Left renal pelvis (tissue), 4 donors: ENCODE results near the gene NIN. TPM values are rescaled to one million over a fixed set of nuclear protein-coding genes. Genes with fewer than 3 reads are reported as not detected.

Experiments used
- DNase-seq, 4 donors: peaks; one replicate each; pipeline ENCODE4 v3.0.0-alpha.2; 2013; ENCODE audit warnings: low read depth in 4 of 4, low spot score in 3 of 4
- polyA plus RNA-seq, 4 donors: library from polyadenylated mRNA; unstranded; fragments of 120-200 nt; gene quantifications; one replicate each; pipeline ENCODE4 v1.2.1, GENCODE V29; 2013; ENCODE audit not compliant: insufficient read length in 4 of 4

Gene NIN, protein sequence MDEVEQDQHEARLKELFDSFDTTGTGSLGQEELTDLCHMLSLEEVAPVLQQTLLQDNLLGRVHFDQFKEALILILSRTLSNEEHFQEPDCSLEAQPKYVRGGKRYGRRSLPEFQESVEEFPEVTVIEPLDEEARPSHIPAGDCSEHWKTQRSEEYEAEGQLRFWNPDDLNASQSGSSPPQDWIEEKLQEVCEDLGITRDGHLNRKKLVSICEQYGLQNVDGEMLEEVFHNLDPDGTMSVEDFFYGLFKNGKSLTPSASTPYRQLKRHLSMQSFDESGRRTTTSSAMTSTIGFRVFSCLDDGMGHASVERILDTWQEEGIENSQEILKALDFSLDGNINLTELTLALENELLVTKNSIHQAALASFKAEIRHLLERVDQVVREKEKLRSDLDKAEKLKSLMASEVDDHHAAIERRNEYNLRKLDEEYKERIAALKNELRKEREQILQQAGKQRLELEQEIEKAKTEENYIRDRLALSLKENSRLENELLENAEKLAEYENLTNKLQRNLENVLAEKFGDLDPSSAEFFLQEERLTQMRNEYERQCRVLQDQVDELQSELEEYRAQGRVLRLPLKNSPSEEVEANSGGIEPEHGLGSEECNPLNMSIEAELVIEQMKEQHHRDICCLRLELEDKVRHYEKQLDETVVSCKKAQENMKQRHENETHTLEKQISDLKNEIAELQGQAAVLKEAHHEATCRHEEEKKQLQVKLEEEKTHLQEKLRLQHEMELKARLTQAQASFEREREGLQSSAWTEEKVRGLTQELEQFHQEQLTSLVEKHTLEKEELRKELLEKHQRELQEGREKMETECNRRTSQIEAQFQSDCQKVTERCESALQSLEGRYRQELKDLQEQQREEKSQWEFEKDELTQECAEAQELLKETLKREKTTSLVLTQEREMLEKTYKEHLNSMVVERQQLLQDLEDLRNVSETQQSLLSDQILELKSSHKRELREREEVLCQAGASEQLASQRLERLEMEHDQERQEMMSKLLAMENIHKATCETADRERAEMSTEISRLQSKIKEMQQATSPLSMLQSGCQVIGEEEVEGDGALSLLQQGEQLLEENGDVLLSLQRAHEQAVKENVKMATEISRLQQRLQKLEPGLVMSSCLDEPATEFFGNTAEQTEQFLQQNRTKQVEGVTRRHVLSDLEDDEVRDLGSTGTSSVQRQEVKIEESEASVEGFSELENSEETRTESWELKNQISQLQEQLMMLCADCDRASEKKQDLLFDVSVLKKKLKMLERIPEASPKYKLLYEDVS (N-terminal part only)
- 10 to 100 TPM; 21.5 to 35.8 (median 34.1) TPM for polyA plus RNA-seq

DNA sequence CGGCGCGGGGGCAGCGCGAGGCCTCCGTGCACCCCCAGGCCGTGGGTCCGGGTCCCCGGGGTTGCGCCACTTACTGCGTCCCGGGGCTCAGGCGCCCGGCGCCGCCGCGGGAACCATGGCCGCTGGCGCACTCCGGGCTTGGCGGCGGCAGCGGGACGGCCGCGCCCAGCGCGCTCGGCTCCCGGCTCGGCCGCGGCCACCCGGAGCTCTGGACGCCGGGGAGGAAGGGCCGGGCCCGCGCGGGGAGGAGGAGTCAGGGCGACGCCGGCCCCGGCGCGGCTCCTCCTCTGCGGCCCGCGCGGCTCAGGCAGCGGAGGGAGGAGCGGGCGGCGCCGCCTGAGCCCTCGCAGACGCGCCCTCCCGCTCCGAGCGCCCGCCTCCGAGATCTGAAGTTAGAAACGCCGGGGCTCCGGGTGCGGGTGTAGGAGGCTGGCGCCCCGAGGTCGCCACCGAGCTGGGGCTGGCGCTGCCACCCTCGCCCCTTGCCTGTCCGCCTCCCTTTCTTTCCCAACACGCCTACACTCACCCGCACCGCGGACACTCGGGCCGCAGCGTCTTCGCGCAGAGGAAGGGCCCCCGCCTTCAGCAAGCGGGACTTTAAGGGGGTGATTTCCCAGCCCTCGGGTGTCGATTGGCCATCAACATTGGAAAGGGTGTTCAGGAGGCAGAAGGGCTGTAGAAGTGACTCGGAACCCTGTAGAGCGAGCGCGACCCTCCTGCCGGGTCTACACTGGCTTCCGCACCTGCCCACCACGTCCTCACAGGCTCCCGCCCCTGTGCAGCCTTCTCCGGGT is at the start of gene NIN:
TSS of gene NIN (minus strand) at position 231 of the 794 bp plus-strand sequence. CDS start 9,106 bp downstream, outside the sequence.
- DNase-seq, result peak; percentile 38 to 72 (median 65)

DNA sequence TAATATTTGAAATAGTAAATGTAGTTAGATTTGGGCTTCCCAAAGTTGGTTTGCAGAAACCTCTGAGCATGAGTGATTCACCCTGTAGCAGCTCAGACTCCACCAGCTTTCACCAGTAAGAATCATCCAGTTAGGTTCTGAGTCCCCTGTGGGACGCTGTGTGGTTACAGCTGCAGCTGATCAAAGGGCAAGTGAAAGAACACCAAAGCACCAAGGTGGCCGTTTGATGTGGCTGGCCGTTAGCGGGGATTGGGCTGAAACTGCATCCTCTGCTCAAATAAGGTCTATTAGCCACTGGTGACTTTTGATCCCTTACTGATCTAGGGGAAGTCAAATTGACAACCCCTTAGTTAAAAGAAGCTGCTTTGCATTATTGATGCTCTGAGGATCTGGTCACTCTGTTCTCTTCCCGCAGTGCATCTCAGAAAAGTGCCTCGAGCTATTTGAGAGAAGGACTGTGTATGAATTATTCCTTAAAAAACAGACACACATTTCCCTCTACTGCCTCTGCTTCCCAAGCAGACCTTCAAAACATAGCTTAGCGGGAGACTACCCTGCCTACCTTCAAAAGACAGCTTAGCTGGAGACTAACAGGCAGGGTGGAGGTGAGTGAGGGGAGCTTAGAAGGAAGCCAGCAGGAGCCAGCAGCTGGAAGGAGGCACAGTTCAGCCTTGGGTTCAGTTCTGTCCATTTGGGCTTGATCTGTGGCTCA is 44.6 kb upstream of the NIN start:
- no peak for DNase-seq

DNA sequence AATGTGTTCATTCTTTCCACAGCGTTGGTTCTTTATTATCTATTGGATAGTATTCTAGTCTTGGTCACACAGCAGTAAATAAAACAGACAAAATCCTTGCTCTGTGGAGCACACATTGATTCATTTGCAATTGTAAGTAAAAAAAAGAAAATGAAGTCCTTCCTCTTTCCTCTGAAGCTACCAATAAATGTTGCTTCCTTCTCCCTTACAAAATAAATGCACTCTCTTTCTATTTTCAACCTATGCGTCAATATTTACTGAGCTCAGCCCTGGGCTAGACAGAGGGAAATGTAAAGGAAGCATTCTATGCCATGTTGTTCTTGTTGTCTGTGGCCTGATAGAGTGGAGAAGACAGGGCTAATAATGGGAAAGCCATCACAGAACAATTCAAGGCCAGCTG is 43.8 kb upstream of the NIN start:
- DNase-seq, result no peak

DNA sequence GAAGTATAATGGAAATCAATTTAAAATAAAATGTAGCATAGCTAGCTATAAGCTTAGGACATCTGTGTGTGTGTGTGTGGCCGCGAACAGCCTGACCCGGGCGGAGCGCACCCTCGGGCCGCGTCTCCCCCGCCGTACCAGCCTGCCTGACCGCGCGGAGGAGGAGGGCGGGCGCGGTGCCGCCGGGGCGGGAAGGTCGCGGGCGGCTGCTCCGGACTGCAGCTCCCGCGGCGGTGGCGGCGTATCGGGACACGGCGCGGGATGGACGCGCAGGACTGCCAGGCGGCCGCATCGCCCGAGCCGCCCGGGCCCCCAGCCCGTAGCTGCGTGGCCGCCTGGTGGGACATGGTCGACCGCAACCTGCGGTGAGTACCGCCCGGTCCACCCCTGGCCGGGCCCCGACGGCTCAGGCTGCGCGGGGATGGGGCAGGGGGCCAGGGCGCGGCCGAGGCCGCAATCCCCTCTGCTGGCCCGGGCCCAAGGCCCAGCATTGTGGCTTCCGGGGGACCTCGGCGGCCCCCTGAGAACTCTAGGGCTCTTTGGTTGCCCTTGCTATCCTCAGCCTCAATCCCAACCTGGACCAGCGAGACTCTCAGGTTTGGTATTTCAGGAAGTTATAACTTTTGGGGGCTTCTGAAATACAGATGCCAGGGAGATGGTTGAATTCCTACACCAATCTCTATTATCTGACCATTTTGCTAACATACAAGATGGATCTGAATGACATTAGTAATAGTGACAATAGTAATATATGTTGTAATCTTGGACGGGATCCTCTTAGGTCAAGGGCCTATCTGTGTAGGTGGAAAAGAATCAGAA is 41.2 kb upstream of the NIN start, which contains the start of gene ABHD12B:
TSS of gene ABHD12B (plus strand) at position 140 of the 819 bp plus-strand sequence. CDS start at position 262, 122 bp downstream.
- peak in 1 of 4 donors; percentile 3 for DNase-seq

DNA sequence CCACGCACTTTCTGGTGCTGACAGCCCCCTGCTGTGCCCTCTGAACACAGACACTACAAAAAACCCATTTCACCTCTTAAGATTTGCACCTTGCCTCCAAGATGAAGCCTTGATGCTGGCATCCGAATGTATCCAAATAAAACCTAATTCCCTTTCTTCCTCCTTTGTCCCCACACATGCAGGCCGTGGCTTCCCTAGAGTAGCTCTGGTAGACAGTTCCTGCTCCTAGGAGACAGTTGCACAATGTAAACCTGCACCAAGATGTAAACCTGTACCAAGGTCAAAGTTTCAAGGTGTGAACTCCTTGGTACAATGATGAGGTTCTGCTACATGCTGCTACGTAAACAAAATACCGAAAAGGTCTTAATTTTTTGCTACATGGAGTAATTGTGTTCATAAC is 40.3 kb upstream of the NIN start:
- no peak for DNase-seq

DNA sequence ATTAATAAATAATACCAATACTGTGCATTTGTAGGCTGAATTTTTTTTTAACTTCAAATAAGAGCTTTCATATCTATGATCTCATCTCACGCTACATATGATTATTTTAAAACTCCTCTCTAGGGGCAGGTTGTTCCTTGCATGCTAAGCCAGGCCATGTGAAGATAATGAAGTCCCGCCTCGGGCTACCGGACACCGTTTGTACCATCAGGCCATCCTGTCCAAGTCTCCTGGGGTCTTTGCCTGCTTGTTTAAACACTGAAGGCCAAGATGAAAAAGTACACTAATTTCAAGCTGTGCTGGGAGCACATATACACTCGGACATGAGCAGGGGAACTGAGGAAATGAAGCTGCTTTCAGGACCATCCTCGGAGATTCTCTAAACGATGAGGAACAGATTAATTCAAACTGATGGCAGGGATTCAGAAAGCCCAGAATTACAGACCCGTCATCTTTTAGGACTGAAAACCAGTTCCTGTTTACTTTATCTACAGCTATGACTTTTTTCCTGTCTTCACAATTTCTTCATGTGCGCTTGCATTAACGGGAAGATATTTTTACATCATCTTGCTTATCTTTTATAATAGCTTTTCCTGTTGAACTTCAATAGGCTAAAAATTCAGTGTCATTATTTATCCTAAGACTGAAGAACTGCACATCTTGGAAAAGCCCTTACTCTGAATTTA is 34.6 kb upstream of the NIN start:
- DNase-seq, result no peak

DNA sequence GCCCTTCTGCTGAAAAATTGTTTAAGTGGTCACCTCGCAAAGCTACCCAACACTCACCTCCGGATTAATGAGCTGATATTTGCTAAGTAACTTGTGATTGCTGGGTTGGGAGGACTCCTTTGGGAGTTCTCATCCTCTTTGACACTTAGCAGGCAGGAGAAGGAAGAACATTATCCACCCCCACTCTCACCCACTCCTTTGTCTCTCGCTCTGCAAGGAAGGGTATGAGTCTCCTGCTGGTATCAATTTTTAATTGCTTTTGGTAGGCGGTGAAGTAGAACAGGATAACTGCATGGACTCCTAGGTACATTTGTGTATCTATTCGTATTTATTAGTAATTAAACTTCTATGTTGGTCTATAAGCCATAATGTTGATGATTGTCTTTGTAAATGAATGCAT is 34.0 kb upstream of the NIN start:
- no peak for DNase-seq

DNA sequence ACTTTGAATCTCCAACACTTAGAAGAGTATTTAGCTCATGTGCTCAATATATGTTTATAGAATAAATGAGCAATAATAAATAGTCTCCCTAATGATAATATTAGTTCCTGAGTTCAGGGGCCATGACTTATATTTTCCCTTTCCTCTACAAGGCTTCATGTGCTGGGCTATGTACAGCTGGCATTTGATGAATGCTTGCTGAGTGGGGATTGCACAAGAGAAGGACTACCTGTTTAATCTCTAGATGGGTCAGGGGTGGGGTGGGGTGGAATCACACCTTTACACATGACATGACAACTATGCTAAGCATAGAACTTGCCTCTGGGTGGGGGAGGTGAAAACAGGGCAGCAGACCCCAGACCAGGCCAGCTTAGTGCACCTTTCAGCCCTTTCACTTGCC is 33.3 kb upstream of the NIN start:
- DNase-seq, result no peak

DNA sequence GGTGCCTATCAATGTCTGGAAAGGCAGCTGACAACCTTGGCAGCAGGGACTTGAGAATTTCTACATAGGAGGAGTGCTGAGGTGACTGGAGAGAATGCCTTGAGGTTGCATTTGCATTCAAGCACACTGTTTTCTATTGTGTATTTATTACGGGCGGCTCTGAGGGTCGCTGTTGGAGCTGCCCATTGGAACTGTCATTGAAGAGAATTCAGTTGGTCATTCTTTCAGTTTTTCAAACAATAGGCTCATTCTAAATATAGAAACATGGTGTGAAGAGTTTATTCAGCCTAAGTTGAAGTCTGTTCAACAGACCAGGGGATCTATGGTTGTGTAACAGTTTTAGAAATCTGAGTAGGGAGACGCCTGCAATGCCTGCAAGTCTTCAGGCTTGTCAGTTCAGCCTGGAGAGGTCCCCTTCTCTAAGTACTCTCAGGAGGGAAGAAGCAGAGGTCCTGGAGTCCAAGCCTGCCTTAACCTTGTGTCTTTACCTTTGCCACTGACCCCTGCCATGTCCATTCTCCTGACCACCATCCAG is 31.1 kb upstream of the NIN start:
- DNase-seq, result no peak

DNA sequence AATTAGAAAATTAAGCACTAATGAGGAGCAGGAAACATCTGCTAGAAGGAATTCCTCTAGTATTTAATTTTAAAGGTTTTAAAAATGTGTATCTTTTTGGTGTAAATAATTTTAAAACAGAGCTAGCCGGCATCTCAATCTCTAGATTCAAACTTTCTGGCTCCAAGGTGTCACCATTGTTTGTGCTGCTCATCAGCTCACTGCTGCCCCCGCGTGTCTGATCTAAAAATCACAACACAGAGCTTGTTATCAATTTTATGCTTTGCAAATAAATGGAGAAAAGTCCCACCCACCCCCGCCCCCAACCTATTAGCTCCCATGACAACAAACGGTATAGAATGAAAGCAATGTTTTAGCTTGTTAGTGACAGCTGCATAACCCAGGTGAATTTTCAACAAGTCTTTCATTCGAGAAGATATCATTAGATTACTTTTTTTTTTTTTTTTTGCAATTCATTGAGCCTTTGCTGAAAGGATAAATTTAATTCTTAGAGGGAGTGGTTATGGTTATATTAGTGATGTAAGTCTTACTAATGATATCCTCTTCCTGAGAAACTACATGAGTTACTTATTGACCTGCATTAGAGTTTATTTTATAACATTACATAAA is 29.6 kb upstream of the NIN start:
- peak; percentile 50 to 75 (median 61) for DNase-seq

DNA sequence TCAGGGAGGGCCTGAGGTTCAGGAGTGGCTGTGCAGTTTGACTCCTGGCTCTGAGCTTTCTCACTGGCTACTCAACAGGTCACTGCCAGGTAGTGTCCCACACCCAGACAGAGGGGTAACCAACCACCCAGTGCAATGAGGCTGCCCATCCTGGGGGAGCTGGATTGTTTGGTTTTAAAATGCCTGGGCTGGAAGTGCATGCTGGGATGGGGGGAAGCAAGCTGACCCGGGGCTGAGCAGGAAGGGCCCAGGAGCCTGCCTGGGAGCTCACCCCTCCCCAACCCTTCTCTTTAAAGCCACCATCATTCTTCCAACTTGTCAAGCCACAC is 28.3 kb upstream of the NIN start:
- peak in 1 of 4 donors; percentile 5 for DNase-seq

DNA sequence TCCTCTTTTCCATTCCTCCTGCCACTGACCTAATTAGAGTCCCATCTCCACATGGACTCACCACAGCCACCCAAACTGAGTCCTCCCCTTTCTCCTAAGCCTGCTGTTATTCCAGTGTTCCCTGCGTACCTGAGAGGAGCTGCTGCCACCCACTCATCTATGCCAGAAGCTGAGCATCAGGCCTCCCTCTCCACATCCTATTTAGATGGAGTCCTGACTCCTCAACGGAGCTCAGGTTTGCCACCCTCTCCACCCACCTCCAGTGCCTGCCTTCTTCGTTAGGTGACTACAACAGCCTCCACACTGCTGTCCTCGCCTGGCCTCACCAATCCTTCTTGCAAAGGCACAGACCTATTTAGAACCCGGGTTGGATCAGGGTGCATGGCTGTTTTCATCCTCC is 25.7 kb upstream of the NIN start:
- no peak for DNase-seq

DNA sequence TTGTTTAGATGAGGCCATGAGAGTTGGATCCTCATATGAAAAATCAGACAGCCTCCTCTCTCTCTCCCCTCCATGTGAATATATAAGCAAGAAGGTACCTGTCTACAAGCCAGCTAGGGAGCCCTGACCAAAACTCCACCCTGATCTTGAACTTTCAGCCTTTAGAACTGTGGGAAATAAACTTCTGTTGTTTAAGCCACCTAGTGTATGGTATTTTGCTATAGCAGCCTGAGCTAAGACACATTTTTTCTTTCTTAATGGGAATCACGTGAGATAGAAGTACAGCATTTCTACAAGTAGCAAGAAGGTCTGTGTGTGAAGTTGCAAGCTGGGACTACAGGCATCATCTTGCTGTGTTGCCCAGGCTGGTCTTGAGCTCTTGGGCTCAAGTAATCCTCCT is 24.6 kb upstream of the NIN start:
- no peak for DNase-seq

DNA sequence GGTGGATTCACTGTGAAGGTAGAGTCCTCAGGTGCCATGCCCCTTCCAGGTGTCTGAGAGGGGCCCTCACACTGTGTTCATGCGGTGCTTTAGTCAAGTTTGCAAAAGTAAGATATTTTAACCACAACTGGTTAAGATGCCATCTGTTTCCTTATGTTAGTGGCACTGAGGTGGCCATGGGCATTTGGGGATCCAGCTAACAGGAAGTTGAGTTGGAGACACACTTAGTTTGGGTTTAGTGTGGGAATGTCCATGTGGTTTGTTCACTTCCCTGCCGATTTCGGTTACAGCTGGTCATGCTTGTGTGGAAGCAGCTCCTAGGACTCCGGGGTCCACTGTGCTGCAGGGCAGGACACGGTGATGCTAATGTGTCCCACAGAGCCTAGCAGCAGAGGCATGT is 23.6 kb upstream of the NIN start:
- DNase-seq, result no peak

DNA sequence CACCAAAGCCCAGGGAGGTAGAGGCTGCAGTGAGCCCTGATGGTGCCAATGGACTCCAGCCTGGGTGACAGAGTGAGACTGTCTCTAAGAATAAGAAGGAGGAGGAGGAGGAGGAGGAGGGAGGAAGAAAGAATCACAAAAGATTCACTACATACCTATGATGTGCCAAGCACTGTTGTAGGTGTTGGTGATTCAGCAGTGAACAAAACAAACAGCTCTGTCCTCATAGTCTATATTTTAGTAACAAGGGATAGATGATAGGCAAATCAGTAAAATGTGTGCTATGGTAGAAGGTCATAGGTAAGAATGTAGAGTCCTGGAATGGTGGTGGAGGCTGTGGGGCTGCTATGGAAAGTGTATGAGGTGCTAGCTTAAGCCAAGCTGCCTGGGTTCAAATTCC is 22.9 kb upstream of the NIN start:
- no peak for DNase-seq

DNA sequence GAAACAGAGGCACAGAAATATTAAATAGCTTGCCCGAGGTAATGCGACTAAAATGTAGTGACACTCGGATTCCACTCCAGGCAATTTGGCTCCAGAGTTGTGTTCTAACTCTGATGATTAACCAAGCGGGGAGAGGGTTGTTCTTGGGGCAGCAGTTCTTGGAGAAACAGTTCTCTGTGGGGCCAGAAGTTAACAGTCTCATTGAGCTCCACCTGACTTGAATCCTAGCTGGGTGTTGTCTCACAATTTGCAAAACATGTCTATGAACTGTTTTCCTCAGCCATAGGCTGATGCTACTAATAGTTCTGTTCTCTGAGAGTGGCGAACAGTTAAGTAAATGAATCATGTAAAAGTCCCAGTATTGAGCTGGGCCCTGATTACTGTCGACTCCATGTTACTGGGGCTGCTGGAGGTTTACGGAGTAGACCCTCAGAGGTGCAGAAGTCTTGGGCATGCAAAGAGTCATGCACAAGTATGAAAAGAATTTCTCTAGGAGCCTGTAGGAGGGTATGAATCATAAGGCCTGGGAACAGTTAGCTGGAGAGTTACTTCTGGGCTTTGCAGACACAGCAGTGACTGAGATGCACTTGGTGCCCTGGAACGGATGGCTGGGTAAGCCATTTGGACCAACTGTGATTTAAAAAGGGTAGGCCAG is 15.4 kb upstream of the NIN start:
- no peak for DNase-seq

DNA sequence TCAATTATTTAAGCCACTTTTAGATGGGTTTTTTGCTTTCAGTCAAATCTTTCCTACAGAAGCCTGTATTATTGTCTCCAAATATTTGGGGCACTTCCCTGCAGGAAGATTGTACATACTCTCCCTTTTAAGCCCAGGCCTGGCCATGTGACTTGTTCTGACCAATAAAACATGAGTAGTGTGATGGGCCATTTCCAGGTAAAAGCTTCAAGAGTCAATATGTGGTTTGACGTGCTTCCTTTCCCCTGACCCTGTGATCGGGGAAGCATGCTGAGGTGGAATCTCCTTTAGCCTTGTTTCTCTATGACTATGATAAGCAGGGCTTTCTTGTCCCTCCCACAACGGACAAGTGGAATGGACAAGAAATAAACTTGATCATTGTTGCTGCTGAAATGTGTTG is 14.2 kb upstream of the NIN start:
- DNase-seq, result no peak
